ENCODE data around the gene IL36B.

- TF ChIP-seq, protein P1, sequence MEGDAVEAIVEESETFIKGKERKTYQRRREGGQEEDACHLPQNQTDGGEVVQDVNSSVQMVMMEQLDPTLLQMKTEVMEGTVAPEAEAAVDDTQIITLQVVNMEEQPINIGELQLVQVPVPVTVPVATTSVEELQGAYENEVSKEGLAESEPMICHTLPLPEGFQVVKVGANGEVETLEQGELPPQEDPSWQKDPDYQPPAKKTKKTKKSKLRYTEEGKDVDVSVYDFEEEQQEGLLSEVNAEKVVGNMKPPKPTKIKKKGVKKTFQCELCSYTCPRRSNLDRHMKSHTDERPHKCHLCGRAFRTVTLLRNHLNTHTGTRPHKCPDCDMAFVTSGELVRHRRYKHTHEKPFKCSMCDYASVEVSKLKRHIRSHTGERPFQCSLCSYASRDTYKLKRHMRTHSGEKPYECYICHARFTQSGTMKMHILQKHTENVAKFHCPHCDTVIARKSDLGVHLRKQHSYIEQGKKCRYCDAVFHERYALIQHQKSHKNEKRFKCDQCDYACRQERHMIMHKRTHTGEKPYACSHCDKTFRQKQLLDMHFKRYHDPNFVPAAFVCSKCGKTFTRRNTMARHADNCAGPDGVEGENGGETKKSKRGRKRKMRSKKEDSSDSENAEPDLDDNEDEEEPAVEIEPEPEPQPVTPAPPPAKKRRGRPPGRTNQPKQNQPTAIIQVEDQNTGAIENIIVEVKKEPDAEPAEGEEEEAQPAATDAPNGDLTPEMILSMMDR (optimal IDR thresholded peaks at IDR 0.05 in 1 of 3, IDR thresholded peaks at IDR 0.05 in 1 of 3, conservative IDR thresholded peaks at IDR 0.05 in 1 of 3; ENCODE audit: extremely low read depth in 1 of 3, insufficient read depth in 2 of 3, low read length in 3 of 3): no peak
- TF ChIP-seq EZH2 (IDR thresholded peaks at IDR 0.05; ENCODE audit: low read length): no peak
These were observed 38.6 kb downstream of the IL36B start for GRCh38 chr2:113014067-113014466.
